Measurements from ENCODE around the gene ENTPD6. TPM values are rescaled to one million over a fixed set of nuclear protein-coding genes. Genes with fewer than 3 reads are reported as not detected.

ENTPD6 gene
- polyA plus RNA-seq, 1 experiment, result 70.8 TPM

- DNase-seq (ENCODE audit: low read depth), result no peak
- Histone ChIP-seq H3K4me3 (ENCODE audit: low read depth, low read length) (no peak overlapping the region), H3K27me3 (ENCODE audit: control insufficient read depth, insufficient read depth, low read length) (no peaks in the 10 kb centered on the region), H3K36me3 (ENCODE audit: control insufficient read depth, insufficient read depth, low read length) (peaks cover 57% of the 10 kb centered on the region)
- no peak for TF ChIP-seq CTCF (IDR thresholded peaks at IDR 0.05; ENCODE audit: insufficient read depth, low read depth, low read length)
- CTCF ChIA-PET, result interaction anchor here (1.3 kb wide), 1 partner anchor 25 kb away, joined by 5 read pairs; no protein-coding TSS in a partner anchor
- POLR2A ChIA-PET, result no interaction called here
Observed at GRCh38 chr20:25274891-25275812, 79.6 kb downstream of the ENTPD6 start.

- no peak for TF ChIP-seq CTCF (IDR thresholded peaks at IDR 0.05; ENCODE audit: insufficient read depth, low read depth, low read length)
- CTCF ChIA-PET, result no interaction called here
- no peaks in the 10 kb centered on the region for H3K27me3 ChIP-seq (ENCODE audit: control insufficient read depth, insufficient read depth, low read length)
- no peak for DNase-seq (ENCODE audit: low read depth)
- H3K4me3 ChIP-seq (ENCODE audit: low read depth, low read length), result no peak overlapping the region
- POLR2A ChIA-PET, result no interaction called here
- H3K36me3 ChIP-seq (ENCODE audit: control insufficient read depth, insufficient read depth, low read length), result peaks cover 62% of the 10 kb centered on the region
Observed at GRCh38 chr20:25275813-25276532, 80.5 kb downstream of the ENTPD6 start.

Small RNA genes lying within 50 kb of the gene (small RNA-seq; reads per million reads assigned to genes)
- not detected for gene AL035252.4 (ENCODE audit: insufficient read length, low read depth, low replicate concordance)
- gene AL121772.2 (ENCODE audit: insufficient read length, low read depth, low replicate concordance), result not detected
- not detected for gene RF00019 (ENCODE audit: insufficient read length, low read depth, low replicate concordance)

Other genes with a start within 250 kb of the ENTPD6 start
- 0.09 TPM in 1 of 2 replicates, not detected in the other for gene CST7, start 246.4 kb upstream of the ENTPD6 start, polyA plus RNA-seq (2011; rRNA removed)
- gene APMAP, start 203.0 kb upstream of the ENTPD6 start, polyA plus RNA-seq (2011; rRNA removed), result 75.8 and 76.2 TPM in 2 replicates
- gene ACSS1, start 137.6 kb upstream of the ENTPD6 start, polyA plus RNA-seq (2011; rRNA removed), result 3.6 and 6.3 TPM in 2 replicates
- gene VSX1, start 113.6 kb upstream of the ENTPD6 start, polyA plus RNA-seq (2011; rRNA removed), result not detected in 2 replicates
- gene PYGB, start 52.4 kb downstream of the ENTPD6 start, polyA plus RNA-seq (2011; rRNA removed), result 45.9 and 68.8 TPM in 2 replicates
- gene ABHD12, start 195.1 kb downstream of the ENTPD6 start, polyA plus RNA-seq (2011; rRNA removed), result 20.2 and 25.0 TPM in 2 replicates
- gene GINS1, start 212.0 kb downstream of the ENTPD6 start, polyA plus RNA-seq (2011; rRNA removed), result 2.7 and 4.7 TPM in 2 replicates